Activated T-cell treated with anti-CD3 and anti-CD28 coated beads for 48 hours (primary cell): ENCODE data around the gene SELENBP1.
"Not testable (repeated sequence)": the region's sequence is repeated elsewhere in the genome, so short reads cannot be mapped to it uniquely, and the experiment has no call there.

ENCODE experiments used
- DNase-seq: peaks from one replicate; pipeline ENCODE4 v3.0.0-alpha.2; 2020; ENCODE audit warnings: low read depth

SELENBP1 gene

DNA sequence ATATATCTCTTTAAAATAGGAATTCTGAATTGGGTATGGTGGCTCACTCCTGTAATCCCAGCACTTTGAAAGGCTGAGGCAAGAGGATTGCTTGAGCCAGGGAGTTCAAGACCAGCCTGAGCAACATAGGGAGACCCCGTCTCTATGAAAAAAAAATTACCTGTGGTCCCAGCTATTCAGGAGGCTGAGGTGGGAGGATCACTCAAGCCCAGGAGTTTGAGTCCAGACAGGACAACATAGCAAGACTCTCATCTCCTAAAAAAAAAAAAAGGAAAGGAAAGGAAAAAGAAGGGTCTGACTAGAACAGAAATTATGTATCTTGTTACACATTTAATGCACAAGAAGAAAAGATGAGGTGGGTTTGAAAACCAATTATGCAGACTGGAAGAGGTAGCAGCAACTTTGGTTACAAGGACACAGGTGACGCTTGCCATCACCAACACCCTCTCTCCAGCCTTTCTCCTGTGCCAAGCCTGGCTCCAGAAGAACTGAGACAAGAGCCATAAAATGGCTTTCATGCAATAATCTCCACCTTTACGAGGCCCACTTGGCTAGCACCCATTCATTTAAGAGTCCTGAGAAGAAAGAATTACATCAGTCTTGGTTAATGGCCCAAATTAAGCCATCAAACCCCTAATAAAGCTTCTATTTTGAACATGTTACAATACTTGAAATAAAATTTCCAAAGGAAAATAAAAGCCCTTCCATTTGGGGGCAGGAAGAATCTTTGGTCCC is 4.8 kb upstream of the SELENBP1 start:
- DNase-seq: no peak

DNA sequence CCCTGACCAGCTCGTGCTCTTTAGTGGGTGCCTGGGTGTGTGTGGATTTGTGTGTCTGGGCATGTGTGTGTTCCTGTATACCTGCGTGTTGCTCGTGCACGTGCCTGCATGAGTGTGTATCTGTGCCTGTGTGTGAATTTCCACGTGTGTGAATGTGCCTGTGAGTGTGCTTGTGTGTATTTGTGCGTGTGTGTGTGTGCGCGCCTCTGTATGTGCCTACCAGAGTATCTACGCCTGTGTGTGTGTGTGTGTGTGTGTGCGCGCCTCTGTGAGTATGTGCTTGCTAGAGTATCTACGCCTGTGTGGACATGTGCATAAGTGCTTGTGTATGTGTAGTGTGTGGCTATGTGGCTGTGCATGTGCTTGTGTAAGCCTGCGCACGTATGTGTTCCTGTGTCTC is 691 bp upstream of the SELENBP1 start:
- DNase-seq: no peak

DNA sequence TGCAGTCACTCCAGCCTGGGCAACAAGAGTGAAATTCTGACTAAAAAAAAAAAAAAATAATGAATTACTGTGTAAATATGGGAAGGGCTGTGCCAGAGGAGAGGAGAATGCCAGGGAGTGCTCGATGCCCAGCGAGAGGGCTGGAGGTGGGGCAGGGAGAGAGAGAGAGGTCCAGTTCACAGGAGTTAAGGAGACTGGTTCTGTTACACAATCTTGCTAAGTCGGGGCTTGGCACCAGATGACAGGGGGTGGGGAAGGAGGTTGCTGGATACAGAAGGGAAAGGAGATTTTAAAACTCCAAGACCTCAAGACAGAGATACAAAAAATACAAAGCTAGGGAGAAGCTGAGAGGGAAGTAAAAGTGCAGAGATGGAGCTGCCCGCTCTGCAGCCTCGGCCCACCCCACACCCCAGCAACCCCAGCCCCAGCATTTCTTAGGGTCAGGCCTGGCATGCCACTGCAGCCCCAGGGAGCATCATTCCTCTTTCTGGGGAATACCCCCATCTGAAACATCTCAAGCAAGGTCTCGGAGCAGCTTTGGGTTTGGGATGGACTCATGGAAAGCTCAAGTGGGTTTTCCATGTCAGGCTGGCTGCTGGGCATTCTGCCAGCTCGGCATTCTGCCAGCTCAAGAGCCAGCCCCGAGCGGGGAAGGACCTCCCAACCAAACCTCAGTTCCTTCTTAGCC is 991 bp downstream of the SELENBP1 start:
- no peak for DNase-seq

DNA sequence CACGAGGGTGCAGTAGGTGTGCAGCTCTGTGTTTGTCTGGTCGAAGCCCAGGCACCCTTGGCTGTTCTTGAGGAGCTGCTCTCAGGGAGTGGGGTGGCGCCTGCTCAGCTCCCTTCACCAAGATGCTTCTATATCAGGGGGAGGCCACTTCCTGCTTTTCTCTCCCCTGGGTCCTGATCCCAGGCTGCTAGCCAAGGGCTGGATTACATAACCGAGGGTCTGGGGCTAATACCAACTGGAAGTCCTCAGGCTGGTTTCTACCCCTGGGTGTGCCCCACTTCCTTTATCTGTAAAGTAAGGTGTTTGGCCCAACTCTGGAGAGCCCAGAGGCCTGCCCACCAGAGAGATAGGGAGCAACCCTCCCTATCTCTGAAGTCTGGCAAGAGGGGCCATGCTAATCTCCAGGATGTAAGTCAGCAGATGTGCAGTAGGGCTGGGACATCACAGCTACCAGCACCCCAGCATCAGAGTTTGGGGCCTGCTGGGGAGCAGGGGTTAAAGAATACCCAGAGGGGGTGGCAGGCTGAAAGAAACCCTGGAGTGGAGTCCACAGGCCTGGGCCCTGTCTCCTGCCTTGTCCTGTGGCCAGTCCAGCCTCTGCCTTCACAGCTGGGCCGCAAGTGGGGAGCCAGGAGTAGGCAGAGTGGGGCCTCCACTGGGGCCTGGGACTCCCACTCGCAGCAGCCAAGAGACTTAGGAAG is 2.1 kb downstream of the SELENBP1 start:
- DNase-seq: no peak

DNA sequence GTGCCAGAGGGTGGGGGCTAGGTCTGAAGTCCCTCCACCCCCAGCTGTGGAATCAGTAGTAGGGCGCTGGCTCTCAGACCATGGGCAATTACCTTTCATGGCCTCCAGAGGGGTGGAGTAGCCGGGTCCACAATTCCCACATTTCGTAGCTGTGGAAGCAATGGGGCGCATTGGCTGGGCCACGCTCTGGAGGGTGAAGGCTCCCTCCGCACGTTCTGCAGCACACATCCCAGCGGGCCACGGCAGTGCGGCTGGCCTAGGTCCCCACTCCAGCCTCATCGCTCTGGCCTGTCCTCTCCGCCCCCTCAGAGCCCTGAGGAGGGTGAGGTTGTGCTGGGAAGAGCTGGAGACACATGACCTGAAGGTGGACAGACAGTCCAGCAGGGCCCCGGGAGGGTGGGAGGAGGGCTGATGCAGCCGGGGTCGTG is 2.9 kb downstream of the SELENBP1 start:
- no peak for DNase-seq

DNA sequence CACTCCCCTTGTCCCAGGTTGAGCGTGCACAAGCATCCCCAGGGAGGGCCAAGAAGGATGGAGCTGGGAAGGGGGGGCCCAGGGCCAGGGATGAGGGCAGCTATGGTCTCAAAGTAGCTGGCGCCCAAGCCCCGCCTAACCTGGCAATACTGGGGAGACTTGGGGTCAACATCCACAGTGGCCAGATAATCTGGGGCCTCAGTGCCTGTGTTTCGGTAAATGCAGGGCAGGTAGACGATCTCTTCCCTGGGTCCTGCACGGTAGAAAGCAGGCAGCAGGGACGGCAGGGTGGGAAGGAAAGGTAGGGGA is 3.2 kb downstream of the SELENBP1 start:
- no peak for DNase-seq

DNA sequence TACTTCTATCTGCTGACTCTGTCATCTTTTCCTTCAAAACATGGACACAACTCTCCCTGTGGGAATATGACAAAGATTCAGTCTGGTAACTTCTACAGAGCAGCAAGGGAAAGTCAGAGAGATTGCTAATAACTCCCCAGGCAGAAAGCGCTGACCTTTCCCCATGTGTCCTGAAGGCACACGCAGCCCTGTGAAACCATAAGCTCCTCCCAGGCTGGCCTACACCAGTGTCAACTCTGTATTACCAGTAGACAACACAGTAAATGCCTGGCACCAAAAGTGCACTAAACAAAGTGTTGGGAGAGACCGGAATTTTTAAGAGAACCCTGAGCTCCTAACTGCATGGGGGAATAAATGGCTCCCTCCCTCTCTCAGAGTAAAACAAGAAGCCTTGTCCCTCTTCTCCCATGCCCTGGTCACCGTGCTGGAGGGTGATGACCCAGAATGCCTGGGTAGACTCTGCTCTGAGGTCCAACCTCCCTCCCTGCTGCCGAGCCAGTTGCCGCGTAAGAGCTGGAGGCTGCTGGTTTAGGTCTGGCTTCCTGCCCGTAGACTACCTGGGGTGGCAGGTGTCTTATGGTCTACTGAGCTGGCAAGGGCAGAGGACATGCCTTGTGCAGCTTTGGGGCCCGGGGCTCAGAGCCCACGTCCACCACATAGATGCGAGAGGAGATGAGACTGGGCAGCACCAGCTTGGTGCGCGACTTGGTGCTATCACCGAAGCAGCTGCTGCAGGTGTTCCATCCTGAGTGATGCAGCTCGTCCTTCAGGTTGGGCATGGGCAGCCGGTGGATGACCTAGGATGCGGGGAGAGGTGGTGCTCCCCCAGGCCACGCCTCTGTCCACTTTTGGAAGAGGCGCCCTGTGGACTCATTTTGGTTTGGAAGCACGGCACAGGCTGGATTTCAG is 3.9 kb downstream of the SELENBP1 start:
- no peak for DNase-seq

DNA sequence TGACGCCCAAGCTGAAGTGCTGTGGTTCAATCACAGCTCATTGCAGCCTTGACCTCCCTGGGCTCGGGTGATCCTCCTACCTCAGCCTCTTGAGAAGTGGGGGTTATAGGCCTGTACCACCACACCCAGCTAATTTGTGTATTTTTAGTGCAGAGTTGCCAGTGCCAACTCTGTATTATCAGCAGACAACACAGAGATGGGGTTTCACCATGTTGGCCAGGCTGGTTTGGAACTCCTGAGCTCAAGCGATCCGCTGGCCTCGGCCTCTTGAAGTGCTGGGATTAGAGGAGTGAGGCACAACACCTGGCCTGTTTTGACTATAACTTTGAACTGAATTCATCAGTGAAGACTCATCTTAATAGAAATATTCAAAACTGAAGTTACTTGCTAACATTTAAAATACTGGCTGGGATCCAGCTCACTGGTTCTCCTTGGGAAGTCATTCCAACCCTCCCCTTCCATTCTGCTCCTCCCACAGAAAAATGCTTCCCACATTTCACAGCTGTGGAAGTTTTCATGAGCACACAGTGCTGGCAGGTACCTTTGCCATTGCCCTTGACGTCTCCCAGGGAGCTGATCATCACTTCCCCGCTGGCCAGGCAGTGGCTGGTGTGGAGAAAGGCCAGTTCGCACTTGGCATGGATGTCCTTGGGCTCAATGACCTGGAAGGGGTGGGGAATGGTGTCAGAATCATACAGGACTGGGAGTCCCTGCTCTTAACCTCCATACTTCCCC is 4.7 kb downstream of the SELENBP1 start:
- no peak for DNase-seq

DNA sequence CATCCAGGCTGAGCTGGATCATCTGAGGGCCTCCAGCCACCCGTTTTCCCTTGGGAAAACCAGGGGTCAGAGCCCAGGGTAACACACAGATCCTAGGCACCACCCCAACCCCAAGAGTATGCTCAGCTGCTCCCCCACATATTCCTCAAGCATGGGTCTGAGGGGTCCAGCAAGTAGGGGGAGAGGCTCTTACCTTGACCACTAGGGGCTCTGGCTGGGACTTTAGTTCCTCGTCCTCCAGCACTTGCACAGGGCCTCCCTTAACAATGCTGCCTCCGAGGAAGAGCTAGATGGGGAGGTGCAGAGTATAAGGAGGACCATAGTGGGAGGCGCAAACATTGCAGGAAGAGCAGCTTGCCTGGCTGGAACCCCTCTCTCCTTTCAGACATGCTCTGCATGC is 7.5 kb downstream of the SELENBP1 start:
- DNase-seq: no peak

DNA sequence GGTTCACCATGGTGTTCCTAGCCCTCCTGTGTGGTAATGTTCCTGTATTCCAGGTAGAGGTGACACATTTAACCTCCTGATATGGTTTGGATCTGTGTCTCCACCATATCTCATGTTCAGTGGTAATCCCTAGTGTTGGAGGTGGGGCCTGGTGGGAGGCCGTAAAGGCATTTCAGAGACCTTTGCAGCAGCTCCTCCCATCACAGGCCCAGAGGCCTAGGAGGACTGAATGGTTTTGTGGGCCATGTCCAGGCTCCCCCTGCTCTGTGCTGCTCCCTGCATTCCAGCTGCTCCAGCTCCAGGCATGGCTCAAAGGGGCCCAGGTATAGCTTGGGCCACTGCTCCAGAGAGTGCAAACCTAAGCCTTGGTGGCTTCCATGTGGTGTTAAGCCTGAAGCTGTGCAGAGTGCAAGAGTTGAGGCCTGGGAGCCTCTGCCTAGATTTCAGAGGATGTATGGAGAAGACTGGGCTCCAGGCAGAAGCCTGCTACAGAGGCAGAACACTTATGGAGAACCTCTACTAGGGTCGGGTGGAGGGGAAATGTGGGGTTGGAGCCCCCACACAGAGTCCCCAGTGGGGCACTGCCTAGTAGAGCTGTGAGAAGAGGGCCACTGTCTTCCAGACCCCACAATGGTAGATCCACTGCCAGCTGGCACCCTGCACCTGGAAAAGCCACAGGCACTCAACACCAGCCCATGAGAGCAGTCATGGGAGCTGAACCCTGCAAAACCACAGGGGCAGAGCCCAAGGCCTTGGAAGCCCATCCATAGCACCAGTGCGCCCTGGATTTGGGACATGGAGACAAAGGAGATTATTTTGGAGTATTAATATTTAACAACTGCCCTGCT is 10.0 kb downstream of the SELENBP1 start:
- no peak for DNase-seq

DNA sequence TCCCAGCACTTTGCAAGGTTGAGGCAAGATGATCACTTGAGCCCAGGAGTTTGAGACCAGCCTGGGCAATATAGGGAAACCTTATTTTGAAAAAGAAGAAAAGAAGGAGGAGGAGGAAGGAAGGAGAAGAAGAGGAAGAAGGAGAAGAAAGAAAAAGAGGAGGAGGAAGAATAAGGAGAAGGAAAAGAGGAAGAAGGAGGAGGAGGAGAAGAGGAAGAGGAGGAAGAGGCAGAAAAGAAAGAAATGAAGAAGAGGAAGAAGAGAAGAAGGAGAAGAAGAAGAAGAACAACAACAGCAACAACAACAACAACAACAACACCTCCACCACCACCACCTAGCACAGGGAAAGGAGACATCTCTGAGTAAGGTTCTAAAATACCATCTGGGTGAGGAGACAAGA is 10.6 kb downstream of the SELENBP1 start:
- DNase-seq: no peak

DNA sequence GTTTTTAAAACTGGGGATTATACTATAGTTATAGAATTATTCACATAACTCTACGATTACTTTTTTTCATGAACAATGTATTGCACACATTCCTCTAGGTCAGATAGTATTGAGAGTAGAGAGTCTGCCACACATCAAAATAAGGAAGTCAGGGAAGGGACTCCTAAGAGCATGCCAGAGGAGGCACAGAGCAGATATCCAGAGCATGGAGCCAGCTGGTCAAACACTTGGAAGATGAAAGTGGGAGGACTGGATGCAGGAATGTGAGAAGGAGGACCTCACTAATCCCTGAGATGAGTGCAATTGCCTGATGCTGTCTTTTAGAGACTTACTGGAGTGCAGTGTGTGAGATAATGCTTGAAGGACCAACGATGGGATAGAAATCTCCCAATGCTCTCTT is 15.8 kb downstream of the SELENBP1 start:
- no peak for DNase-seq

DNA sequence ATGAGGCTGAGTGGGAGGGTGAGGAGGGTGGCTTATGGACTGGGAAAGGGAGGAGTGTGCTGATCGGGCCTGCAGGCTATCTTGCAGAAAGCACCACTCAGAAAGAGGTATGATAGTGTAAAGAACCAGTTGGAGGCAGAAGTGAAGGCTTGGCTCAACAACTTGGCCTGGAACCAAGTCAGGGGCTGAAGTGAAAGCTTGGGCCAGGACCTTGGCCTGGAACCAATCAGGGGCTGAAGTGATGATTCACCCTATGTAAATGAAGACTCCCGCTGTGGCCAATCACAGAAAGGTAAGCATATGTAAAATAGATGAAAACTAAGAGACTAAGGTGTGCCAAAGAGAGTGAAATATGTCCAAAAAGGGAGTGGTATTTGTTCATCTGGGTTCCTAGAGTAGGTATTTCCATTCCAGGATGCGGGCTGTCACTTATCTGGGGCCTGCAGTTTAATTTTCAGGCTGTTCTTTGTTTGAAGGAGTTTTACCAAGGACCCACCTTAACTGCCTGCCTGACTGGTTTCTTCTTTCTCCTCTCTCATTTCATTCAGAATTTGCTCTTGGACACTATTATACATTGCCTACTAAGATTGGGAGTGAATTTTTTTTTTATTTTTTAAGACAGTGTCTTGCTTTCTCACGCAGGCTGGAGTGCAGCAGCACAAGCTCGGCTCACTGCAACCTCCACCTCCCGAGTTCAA is 20.3 kb downstream of the SELENBP1 start:
- no peak for DNase-seq

DNA sequence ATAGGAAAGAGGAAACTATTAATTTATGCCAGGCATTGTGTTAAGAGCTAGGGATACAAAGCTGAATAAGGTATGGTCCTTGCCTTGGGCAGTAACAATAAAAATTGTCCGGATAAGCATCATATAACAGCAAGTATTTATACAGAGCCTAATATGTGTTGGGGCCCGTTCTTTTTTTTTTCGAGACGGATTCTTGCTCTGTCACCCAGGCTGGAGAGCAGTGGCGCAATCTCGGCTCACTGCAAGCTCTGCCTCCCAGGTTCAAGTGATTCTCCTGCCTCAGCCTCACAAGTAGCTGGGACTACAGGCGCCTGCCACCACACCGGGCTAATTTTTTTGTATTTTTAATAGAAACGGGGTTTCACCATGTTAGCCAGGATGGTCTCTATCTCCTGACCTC is 22.2 kb downstream of the SELENBP1 start:
- DNase-seq: not testable (repeated sequence)

DNA sequence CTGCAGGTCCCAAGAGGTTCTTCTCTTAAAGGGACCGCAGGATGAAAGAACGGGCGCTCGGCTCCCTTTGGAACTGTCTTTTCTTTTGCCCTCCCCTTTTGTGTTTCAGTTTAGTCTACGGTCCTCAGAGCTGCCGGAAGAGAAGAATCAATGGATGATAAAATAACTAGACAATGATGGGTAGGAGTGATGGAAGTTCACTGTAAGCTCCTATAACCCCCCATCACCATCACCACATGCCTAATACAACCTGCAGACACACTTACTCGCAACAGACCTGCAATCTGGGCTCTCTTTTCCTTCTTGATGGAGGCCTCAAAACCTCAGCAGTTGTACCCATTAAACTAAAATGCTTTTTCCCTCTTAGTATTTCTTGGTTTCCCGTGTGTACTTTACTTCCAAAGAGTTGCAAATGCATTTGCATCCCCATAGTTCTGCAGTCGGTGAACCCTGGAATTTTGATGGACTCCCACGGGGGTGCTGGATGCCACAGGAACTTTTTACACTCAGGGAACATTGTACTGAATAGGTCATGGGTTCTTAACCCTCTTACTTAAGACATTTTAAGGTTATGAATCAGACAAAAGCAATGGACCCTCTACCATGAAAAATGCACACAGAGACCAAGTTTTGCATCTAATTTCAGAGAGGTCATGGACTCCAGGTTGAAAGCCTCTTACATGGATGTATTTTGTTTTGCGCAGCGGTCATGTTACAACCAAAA is 24.8 kb downstream of the SELENBP1 start:
- no peak for DNase-seq

DNA sequence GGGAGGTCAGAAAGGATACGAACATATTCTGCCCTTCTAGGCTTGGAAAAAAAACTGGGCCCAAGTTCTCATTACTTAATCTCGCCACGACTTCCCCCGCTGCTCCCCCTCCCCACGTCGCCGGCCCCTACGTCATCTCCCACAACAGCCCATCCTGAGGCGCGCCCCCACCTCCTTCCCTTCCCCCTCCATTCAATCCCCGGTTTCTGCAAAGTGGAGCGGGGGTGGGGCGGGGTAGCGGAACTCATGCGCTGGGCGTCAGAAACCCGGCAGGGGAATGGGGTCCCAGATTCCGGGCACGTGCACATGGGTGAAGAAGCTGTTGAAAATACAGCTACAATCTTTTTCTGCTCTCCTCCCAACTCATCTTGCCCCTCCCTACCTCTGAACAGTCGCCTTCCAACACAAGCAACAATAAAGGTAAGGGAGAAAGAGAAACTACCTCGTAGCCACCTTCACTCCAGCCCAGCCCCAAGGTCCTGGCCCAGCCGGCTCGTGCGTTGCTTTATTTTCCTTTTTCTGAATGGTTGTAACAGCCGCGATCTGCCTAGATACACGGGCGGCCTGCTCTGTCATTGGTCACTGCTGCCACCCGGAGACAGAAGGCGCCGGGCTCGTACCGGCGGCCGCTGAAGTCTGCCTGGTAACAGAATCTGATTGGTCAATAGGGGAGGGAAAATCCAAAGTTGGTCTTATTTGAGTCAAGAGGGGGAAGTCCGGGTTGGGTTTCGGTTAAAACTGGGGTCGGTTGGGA is 25.6 kb downstream of the SELENBP1 start, which contains the start of gene RFX5:
RFX5 (minus strand) TSS at position 484 of the 754 bp plus-strand sequence. CDS start 932 bp downstream, outside the sequence.
- DNase-seq: peak; percentile 87

DNA sequence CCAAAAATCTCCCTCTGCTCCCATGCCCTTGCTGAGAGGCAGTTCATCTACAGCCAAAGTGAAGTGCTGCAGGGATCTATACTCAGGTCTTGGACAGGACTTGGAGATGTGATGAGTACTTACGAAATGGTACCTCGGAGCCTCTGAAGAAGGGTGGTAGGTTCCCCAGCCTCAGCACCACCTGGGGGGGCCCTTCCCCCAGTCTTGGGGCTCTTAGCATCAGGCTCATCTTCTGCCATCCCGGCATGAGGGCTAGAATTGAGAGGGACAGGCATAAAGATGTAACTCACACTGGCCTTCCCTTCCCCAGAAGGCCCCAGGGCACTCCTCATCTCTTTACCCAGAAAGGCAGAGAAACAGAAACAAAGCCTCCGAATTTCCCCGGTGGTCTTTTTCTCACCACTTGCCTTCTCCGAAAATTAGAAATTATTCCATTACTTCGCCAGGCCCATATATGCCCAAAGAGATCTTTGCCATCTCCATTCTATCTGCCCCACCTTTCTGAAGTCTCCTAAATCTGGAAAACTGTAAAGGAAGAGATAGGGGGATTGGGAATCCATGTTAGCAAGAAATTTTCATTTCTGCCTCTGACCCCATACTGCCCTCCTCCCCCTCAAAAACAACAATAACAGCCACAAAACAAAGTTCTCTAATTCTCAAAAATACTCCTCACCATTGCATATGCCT is 26.3 kb downstream of the SELENBP1 start:
- DNase-seq: no peak

DNA sequence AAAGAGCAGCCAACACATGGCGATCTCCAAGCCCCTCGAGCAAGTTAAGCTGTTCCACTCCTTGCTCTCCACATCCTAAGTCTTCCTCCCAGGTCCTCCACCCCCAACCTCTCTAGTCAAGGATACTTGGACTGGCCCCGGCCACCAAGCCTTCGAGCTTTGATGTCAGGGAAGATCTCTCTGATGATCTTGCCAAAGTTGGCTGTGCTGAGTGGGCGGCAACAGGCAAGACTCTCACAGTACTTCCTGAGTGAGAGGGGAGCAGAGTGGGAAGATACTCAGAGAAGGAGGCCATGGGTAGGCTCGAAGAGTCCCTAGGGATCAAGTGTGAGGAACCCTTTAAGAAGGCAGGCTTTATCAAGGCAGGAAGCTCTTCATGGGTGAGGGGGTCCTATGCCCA is 28.2 kb downstream of the SELENBP1 start:
- DNase-seq: no peak
